Heart left ventricle (tissue), 13 donors: ENCODE measurements around the gene VPREB1.

Source experiments
- POLR2A ChIP-seq, 2 donors: fragments of 450-650 bp; IDR thresholded peaks; one replicate each; pipeline ENCODE4 v1.6.1; 2017; ENCODE audit warnings: antibody characterized with exemption in 2 of 2, mild to moderate bottlenecking in 2 of 2, moderate library complexity in 2 of 2
- TF ChIP-seq, protein P1 (sequence below), 12 donors: fragments of 200-600 bp; sonication (generic) in 4 of 12; IDR thresholded peaks; one replicate each; pipeline versions ENCODE4 v1.5.0 to v1.8.0; 2018 to 2022; ENCODE audit warnings: antibody characterized with exemption in 12 of 12, mild to moderate bottlenecking in 5 of 12
- donor health status: ischemic (EF 13 %, LVEDD 7.1; RV severe dilation, severe dysfunction).
- donor health status: DM: no; HTN: yes; CAD: no.
- donor health status: DM: no; HTN: no; CAD: no.
- donor health status: ischemic (EF 25% LVEDD 6.9; RV normal size, moderate dysfunction).
- donor health status: ischemic (EF 25% LVEDD 5.7; RV mildly dilated, moderate dysfunction).
- donor health status: ischemic (EF 35%, LVEDD 5.7; RV mildly dilated, moderate dysfunction).
- donor health status: nonischemic (EF 11% LVEDD 7.7; RV severe dilation, severe dysfunction).
- donor health status: DM: yes; HTN: yes; CAD: no.
- donor health status: PGD.
- donor health status: ischemic (EF 29% LVEDD 5.4; RV normal size, mild dysfunction).
- donor health status: nonischemic (EF 23%, LVEDD 6.1; RV moderate dilation, normal function).

DNA sequence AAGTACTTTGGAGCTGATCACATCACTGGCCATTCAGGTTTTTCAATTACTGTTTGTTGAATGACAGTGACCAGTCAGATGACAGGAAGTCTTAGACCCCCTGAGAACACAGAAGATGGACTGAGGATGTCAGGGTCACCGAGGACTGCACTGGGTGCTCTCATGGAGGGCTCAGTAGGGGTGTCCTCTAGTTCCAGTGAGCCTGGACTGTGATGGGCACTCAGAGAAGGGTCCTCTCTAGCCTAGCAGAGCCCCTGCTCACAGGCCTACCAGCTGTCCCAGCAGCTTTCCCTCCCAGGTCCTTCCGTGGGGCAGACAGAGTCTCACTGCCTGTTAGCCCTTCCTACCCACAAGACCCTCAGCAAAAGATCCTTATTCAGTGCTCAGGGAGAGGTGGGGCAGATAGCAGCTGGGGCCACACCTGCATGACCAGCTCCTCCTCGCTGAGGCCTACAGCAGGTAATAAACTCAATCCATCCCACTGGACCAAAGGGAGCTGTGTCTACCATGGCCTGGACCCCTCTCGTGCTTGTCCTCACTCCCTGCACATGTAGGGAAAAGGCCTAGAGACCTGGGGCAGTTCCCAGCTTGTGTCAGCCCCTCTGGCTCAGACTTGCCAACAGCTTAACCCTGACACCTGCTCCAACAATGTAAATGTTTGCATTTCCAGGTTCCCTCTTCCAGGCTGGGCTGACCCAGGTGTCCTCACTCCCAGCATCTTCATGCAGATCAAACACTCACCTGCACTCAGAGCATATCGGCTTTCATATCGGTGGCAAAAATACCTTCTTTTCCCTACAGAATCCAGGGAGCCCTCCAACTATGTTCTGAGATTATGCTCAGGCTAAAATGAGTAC, 25.2 kb upstream of the VPREB1 start:
- TF ChIP-seq, protein P1, sequence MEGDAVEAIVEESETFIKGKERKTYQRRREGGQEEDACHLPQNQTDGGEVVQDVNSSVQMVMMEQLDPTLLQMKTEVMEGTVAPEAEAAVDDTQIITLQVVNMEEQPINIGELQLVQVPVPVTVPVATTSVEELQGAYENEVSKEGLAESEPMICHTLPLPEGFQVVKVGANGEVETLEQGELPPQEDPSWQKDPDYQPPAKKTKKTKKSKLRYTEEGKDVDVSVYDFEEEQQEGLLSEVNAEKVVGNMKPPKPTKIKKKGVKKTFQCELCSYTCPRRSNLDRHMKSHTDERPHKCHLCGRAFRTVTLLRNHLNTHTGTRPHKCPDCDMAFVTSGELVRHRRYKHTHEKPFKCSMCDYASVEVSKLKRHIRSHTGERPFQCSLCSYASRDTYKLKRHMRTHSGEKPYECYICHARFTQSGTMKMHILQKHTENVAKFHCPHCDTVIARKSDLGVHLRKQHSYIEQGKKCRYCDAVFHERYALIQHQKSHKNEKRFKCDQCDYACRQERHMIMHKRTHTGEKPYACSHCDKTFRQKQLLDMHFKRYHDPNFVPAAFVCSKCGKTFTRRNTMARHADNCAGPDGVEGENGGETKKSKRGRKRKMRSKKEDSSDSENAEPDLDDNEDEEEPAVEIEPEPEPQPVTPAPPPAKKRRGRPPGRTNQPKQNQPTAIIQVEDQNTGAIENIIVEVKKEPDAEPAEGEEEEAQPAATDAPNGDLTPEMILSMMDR (IDR thresholded peaks at IDR 0.05) = no peak
- no peak for TF ChIP-seq POLR2A (IDR thresholded peaks at IDR 0.05)
